G401.6 (cell line): ENCODE measurements around the gene TRAPPC12.
"Not testable (repeated sequence)": the region's sequence is repeated elsewhere in the genome, so short reads cannot be mapped to it uniquely, and the experiment has no call there.

Experiments used
- FAIRE-seq: peaks from 2 replicates; lab custom pipeline; 2012; peaks lifted over from hg19 to GRCh38; lab: Jason Lieb, UNC

TRAPPC12 gene

DNA sequence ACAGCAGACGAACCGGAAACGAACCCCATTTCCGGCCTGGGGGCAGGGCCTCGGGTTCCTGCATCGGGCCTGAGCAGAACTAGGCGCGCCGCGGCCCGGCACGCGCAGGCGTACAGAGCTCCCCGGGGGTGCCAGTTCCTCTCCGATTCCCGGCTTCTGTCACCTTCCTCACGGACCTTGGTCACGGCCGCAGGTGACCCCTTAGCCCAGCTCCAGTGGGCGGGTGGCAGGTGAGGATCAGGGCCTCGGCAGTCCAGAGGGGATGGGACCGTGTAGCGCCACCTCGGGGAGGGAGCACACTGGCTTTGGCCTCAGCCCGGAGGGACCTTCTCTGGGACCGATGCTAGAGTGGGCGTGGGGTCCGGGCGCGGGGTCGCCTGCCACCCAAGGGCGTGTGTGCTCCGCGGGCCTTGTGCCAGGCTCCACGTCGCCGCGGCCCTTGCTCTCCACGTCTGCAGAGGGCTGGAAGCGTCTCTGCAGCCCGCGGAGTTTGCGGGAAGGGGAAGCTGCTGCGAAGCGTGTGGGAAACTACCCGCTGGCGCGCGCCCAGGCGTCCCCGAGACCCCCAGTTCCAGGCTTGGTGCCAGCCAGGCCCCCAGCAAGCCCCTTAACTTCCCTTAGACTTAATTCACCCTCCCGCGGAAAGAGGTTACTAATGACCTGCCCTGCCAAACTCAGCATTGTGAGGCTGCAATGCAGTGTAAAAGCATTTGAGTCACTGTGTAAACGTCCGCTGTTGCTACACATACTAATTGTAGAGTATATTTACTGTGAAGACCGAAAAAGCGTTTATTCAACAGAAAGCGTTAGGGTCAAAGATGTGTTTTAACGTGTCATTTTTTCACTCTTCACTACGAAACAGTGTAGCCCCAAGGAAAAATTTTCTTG is at the start of gene TRAPPC12:
TSS of gene TRAPPC12 (plus strand) at position 48 of the 888 bp plus-strand sequence. CDS start 7,930 bp downstream, outside the sequence.
- peak; percentile 67 for FAIRE-seq

DNA sequence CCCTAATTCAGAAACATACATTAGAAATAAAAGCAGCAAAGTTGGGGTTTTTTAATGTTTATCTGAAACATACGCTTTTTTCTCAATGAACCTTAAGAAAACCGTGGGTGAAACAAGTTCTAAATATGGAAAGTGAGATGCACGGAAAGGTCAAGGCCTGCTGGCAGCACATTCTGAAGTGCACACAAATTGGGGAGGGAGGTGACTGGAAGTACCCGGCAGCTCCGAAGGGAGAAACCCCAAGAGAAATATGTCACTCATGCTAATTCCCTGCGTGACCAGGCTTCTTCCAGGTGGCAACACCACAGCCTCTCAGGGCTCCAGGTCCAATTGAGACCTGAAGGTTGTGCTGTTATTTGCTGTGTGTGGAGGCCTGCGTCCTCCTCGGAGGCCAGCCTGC is 47.4 kb upstream of the TRAPPC12 start:
- FAIRE-seq, result no peak

DNA sequence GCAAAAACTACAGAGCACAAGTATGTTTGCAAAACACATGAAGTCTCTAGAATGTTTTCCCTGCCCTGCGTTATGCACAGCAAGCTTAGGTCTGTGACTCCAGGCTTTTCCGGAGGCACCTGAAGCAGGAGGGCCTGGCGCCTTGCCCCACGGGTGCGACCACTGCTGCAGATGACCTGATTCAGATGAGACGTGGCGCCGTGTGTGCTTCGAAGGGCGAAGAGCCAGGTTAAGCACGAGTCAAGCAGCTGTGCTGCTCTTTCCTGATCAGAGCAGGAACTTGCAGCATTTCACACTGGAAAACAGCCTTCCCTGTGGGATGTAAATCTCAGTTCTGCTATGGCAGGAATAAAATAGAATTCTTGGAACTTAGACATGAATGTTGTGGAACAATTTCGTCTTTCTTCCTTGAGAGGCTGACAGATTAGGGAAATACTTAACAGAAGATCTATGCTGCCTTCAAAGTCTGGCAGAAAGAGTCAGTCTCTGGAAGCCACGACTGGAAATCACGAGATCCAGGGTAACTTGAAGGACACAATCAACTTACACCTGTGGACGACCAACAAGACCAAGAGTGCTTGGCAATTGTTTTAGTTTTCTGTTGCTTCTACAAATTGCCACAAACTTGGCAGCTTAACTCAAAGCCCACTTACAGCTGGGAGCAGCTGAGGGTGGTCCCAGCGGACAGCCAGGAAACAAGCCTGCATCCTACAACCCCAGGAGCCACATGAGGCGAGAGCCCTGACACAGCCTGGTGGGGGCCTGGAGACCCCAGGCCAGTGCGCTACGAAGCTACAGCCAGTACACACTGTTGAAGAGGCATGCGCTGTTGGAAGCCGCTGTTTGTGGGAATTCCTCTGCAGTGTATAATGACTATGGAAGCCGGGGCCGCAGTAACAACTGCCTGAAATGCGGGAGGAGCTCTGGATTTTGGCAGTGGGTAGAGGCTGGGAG is 44.8 kb upstream of the TRAPPC12 start:
- no peak for FAIRE-seq

DNA sequence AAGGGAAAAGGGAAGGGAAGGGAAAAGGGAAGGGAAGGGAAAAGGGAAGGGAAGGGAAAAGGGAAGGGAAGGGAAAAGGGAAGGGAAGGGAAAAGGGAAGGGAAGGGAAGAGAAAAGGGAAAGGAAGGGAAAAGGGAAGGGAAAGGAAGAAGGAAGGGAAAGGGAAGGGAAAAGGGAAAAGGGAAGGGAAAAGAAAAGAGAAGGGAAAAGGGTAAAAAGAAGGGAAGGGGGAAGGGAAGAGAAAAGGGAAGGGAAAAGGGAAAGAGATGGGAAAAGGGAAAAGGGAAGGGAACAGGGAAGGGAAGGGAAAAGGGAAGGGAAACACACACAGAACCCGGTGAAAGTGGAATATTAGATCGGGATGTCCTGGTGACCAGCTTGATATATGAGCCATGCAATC is 42.6 kb upstream of the TRAPPC12 start:
- FAIRE-seq, result no peak

DNA sequence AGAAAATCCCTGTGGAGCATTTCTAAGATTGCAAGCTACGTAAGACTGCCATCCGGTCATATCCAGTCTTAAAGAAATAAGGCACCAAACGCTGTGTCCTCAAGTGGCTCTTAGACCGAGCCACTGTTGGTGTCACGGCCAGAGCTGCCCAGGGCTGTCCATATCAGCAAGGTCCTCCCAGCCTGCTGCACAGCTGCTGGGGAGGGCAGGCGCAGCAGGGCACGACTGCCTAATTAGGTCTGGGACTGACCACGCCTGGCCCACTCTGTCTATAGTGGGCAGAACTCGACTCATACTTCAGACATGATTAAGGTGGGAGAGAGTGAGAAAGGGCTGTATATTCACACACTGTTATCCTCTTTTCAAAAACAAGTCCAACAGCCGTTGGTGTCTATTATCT is 41.2 kb upstream of the TRAPPC12 start:
- FAIRE-seq, result no peak

DNA sequence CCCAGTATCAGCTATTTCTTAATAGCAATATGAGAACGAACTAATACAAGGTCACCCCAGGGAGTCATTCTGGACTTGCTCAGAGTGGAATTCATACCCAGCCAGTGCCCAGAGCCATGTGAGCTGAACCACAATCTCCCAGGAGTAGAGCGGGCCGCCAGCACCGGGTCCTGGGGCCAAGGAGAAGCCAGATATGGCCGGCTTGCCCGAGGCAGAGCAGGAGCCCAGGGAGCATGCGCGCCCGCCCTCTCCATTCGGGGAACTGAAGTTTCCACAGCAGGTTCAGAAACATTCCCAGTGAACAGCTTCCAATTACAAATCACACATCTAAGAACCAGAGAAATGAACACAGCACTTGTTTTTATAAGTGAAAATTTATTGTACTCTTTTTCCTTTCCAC is 39.4 kb upstream of the TRAPPC12 start:
- FAIRE-seq, result no peak

DNA sequence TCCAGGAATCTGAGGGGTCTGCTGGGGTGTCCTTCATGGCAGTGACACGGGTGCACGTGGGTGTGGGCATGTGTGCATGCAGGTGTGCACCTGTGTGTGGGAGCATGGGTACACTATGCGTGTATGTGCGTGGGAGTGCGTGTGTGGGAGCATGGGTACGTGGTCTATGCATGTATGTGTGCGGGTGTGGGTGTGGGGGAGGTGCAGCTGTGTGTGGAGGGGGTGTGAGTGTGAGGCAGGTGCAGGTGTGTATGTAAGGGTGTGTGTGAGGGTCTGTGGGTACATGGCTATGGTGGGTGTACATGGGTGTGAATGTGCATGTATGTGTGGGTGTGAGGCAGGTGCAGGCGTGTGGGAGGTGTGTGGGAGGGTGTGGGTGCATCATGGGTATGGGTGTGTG is 38.2 kb upstream of the TRAPPC12 start:
- FAIRE-seq, result no peak

DNA sequence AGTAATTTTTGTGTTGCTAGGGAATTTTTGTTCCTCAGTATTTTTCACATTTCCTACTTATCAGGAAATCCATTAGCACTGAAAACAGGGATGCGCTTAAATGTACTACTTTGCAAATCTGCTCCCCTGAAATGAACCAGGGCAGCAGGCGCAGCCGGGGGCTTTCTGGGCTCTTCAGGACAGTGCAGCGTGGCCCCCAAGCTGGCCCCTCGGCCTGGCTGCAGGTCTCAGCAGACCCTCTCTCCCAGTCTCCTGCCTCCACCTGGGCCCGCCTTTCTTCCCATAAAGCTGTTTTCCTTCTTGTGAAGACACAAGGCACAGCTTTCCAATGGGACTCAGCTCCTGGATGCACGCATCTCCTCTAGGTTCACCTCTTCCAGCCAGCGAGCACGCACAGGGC is 37.2 kb upstream of the TRAPPC12 start:
- no peak for FAIRE-seq

DNA sequence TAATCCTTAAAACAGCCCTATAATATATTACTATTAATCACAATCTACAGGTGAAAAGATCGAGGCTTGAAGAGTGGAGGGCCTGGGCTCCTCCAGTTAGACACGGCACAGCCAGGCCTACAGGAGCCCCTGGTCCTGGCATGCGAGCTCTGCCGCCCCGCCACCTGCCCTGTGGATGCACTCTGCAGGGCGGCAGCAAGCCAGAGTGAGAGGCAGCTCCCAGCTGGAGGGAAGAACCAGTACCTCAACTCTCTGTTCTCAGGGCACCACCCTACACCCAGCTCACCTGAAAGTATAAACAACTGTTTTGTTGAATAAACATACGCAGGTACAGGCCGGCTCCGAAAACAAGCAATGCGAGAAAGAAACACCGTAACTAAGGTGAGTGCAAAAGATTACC is 36.5 kb upstream of the TRAPPC12 start:
- FAIRE-seq, result no peak

DNA sequence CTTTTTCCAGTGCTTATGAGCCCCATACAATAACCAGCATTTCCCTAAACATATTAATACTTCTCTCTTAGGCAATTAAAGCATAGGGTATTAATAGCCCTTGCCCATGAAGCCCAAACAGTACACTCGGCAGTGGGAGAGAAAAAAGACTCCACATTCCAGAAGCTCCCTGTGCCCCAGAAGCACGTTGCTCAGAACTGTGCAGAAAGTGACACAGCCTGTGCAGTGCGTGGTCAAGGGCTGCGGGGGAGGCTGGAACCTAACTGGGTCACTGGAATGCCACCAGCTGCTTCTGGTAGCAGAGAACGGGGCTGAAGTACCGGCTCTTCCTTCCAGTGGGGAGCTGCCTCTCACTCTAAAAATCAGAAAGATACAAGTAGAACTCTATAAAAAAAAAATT is 34.6 kb upstream of the TRAPPC12 start:
- FAIRE-seq, result no peak

DNA sequence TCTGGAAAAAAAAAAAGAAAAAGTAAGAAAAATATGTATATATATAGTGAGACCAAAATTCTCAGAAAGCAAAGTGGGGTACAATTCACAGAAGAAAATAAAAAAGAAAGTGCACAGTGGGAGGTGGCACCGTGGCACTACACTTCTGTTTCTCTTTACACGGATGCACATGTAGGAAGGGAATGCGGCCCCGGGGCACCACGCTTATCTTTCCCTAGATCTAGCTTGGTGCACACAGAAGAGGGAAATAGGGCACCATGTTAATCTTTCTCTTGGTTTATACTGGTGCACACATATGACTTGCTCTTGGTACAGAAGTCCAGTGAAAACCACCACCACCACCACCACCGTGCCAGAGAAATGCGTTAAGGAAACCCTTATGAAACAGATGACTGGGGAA is 33.9 kb upstream of the TRAPPC12 start:
- FAIRE-seq, result no peak

DNA sequence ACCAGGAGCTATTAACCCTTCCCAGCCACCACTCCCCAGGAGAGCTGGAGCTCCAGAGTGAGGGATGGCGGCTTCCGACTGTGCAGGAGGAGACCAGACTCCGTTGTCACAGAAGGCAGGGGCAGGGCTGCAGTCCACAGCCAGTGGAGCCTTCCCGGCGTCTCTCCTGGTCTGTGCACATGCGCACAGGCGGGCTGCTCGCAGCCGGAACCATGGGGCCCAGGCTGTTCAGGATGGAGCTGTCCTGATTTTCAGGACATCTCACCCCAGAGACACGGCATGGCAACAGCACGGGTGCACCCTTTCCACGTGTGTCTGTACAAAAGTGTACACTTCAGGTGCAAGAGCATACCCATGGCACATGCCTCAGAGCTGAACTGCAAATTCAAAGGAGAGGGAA is 30.7 kb upstream of the TRAPPC12 start:
- FAIRE-seq, result no peak

DNA sequence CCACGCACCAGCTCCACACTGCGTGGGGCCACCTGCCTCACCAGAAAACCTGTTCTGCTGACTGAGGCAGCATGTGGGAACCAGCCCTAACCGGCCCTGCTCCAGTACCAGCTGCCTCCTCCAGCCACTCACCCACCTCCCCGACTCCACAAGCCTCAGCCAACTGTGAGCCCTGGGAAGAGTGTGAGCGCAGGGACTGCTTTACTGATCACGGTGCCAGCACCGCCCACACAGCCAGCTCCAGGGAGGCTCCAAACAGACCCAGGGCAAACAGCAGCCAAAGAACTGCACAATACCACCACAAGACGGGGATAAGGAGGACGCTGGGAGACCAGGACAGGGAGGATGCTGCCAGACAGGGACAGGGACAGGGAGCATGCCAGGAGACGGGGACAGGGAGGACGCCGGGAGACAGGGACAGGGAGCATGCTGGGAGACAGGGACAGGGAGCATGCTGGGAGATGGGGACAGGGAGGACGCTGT is 30.2 kb upstream of the TRAPPC12 start:
- FAIRE-seq, result no peak

DNA sequence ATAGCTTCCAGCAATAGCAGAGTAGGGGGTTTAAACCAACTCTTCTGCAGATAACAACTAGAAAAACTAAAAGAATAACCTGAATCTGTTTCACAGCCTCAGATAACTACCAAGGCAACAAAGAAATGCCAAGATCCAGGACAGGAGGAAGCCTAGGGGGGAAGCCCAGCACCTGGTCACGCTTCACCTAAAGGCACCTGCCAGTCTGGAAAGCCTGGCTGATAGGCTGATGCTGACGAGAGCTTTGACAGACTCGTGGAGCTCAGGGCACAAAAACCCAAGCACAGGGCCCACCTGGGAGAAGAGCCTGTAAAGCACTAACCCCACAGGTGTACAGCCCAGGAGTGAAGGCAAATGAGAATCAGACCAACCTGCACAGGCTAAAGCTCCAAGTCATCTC is 24.5 kb upstream of the TRAPPC12 start:
- FAIRE-seq, result no peak

DNA sequence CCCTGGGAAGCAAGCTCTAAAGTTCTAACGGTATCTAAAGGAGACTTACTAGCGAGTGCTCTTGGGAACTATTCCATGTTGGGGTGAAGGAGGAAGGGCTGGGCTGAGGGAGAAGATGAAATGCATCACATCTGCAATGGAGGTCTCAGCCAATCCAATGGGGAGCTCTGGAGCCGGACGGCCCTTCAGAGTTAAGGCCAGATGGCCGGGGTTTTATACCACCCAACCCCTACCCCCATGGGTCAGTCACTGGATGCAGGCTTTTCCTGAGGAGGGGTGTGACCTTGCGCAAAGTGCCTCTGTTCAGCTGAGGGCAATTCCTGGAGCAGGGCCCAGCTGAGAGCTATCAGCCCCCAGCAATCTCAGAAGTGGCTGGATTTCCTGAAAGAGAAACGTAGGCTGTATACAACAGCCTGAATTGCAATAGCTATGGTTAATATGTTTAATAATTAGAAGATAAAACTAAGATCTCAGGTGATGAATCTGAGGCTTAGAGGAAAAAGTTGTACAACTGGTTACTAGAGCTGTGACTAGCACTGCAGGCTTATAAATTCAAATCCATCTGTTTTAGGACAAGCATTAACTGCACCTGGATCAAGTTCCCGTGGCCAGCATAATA is 23.4 kb upstream of the TRAPPC12 start:
- no peak for FAIRE-seq

DNA sequence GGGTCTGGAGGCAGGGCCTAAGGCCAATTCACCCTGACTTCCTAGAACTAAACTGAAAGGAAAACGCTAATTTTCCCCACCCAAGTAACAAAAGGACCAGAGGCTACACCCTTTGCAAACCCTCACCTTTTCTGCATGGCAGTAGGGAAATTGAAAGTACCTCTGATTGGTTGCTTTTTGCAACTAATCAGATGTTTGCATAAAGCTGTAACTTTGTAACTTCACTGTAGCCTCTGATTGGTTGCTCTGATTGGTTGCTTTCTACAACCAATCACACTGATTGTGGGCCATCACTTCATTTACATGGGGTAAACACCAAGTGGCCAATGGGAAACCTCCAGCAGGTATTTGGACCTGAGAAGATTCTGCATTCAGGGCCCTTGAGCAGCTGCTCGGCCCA is 22.7 kb upstream of the TRAPPC12 start:
- FAIRE-seq, result no peak

DNA sequence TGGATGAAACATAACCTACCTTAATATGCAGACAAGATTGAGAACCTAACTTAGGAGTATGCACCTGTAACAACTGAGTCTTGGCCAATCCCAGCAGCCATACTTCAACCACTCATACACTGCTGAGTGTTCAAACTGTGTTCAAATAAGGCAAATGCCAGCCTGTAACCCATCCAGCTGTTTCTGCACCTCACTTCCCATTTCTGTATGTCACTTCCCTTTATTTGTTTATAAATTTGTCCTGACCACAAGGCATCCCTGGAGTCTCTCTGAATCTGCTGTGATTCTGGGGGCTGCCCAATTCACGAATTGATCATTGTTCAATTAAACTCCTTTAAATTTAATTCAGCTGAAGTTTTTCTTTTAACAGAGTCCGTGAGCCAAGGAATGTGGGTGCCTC is 22.0 kb upstream of the TRAPPC12 start:
- FAIRE-seq, result not testable (repeated sequence)

DNA sequence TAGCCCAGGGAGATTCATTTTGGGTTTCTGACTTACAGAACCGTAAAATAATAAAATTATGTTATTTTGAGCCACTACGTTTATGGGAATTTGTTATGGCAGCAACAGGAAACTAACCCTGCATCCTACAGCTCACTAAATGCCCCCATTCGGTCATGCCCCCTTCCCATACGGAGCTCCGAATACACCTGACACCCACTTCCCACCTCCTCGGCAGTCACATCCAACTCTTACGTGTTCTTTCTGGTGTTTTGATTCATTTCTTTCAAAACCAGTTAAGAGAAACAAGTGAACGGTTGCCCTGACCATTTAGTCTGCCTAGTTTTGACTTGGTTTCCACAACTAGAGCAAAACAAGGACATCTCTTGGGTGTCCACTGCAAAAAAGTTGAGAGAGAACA is 21.6 kb upstream of the TRAPPC12 start:
- no peak for FAIRE-seq

DNA sequence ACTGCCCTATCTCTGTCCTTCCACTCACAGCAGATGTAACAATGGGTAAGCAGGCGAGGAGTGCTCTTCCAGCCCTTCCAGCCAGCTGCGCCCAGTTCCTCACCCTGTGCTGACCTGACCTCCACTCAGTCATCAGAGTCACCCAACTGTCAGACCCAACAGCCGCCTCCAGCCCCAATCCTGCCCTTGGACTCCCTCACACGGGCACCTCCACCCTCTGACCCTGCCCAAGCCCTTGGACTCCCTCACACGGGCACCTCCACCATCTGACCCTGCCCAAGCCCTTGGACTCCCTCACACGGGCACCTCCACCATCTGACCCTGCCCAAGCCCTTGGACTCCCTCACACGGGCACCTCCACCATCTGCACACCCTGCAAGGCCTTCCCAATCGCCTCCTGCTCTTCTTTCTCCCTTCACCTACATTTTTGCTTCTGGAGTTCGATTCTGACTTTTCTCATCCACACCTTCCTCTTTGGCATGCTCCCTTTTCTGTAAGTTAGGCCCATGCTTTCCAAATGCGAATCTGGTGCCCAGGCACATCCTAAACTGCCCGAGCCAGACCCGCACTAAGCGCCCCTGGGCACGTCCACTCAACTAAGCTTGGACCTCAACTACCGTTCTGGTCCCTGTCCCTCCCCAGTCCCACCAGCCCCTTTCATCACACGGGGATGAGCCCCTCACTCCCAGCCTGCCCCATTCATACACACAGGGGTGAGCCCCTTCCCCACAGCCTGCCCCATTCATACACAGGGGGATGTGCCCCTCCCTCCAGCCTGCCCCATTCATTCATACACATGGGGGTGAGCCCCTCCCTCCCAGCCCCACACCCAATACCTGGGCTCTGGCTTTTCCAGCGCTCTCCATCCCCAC is 17.7 kb upstream of the TRAPPC12 start:
- FAIRE-seq, result no peak

DNA sequence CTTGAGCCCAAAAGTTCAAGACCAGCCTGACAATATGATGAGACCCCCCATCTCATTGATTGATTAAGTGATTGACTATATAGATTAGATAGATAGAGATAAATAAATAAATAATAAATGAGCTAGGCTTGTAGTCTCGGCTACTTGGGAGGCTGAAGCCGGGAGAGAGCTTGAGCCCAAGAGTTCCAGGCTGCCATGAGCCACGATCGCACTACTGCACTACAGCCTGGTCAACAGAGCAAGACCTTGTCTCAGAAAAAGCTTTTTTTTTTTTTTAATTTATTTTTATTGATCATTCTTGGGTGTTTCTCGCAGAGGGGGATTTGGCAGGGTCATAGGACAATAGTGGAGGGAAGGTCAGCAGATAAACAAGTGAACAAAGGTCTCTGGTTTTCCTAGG is 14.3 kb upstream of the TRAPPC12 start:
- no peak for FAIRE-seq

DNA sequence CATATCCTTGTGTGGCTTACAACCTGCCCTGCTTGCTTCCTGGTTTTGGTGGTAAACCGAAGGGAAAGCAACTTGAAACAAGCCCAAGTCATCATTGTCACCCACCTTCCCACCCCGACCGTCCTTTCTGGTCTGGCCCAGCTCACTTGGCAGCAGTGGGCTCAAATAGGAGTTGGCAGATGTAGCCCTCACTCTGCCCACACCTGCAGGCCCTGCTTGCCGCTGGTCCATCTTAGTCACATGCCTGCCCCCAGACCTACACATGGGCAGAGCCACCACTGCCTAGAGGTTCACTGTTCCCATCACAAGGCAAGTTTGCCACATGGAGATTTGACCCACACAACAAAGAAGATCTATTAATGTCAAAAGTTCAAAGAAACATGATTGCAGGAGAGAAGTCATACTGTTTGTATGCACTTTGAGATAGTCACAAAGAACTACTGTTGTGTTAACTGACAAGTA is 11.2 kb upstream of the TRAPPC12 start:
- no peak for FAIRE-seq
